Left ventricle myocardium inferior (tissue), 1 donor: Measurements from ENCODE around the gene TENM3. TPM values are rescaled to one million over a fixed set of nuclear protein-coding genes. Genes with fewer than 3 reads are reported as not detected.
A peak's percentile ranks its signal among the peaks of the same experiment; 100 is the strongest.

Experiments used
- DNase-seq: peaks from one replicate; pipeline ENCODE4 v3.0.0-alpha.2; 2020
- H3K27ac ChIP-seq: fragments of 200-600 bp; replicated peaks from 2 replicates; pipeline ENCODE4 v1.8.0; 2021
- H3K27me3 ChIP-seq: fragments of 200-600 bp; 2 replicates; pipeline ENCODE4 v1.8.0; 2021; ENCODE audit warnings: low read depth
- H3K36me3 ChIP-seq: fragments of 200-600 bp; 2 replicates; pipeline ENCODE4 v1.8.0; 2021
- H3K4me1 ChIP-seq: fragments of 200-600 bp; 2 replicates; pipeline ENCODE4 v1.8.0; 2021
- H3K4me3 ChIP-seq: fragments of 200-600 bp; 2 replicates; pipeline ENCODE4 v1.8.0; 2021; ENCODE audit warnings: mild to moderate bottlenecking, moderate library complexity
- H3K9me3 ChIP-seq: fragments of 200-600 bp; replicated peaks from 2 replicates; pipeline ENCODE4 v1.8.0; 2021
- CTCF ChIP-seq: fragments of 200-600 bp; IDR thresholded peaks from 2 replicates; pipeline ENCODE4 v1.8.0; 2021; ENCODE audit warnings: antibody characterized with exemption, mild to moderate bottlenecking, borderline replicate concordance
- intact Hi-C: fragments of 100-400 bp; cut with micrococcal nuclease; formaldehyde crosslinking; loops from one replicate; pipeline ENCODE4 v1.11.0; 2022
- total RNA-seq: library from RNA; stranded (reverse); fragmentation: NEBNext Ultra II Directional; extraction: Animal tissue kit (Norgen Biotek cat#: 25700); gene quantifications from one replicate; pipeline ENCODE4 v1.2.1, GENCODE V29; 2021
- donor health status: DM: no; HTN: yes; CAD: no; lungs with severe emphysema.

TENM3 gene
- total RNA-seq, 1 donor from 2014 or later, result 1.5 TPM

DNA sequence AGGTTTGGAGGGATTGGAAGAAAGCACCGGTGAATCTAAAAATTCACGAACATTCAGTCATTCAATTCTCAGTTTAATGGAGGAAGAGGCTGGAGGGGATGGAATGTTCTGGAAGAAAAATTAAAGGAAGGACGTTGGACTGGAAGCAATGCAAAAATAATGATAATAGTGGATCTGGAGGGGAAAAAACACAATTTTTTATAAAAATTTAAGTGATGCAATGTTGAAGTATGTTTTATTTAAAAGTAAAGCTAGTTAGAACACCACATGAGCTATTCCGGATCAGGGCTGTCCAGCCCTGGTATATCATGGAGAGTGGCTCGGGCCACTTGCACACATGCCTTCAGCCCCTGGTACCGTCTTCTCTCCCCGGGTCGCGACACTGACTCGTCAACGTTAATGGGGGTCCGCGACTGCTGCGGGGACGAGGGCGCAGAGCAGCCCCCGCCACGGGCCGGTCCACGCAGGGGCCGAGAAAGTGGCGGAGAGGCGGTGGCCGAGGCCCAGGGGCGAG is 204.6 kb downstream of the TENM3 start:
- Histone ChIP-seq H3K4me3 (peak overlapping the region; percentile 86), H3K27ac (peak overlapping the region; percentile 66), H3K27me3 (peaks cover 44% of the 10 kb centered on the region), H3K9me3 (no peaks in the 10 kb centered on the region), H3K36me3 (no peaks in the 10 kb centered on the region), H3K4me1 (peaks cover 24% of the 10 kb centered on the region)
- intact Hi-C loops, result no loop called here
- no peak for DNase-seq
- TF ChIP-seq CTCF, result no peak

DNA sequence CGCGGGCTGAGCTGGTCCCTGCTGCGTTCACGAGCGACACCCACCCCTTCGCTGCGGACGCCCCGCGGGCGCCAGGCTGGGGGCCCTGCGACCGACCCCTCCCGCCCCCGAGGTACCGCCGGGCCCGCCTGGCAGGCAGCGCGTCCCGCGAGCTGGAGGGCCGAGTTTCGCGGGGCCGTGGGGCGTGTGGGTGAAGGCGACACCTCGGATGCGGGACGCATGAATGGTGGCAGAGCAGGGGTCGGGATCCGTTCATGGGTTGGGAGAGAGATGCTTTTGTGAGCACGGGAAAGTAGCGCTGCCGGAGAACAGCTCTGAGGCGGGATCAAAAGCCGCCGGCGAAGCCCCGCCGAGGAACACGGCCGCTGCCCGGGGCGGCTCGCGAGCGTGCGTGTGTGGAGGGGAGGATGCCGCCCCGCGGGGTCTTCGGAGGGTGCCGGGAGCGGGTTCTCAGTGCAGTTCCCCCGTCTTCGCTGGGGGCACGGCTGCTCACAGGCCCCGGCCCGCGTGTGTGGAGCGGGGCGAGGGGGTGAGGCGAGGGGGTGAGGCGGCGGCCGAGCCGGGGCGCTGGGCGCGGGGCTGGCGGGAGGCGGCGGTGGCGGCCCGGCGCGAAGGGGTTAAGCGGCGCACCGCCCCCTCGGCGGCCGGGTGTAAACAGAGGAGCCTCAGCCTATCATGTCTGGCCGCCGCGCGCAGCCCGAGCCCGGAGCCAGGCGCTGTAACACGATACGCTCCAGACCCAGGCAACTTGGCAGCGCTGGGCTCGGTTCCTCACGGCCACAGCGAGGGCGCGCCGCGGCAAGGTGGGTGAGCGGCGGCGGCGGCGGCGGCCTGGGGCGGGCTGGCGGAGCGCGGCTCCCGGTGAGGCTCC is 205.3 kb downstream of the TENM3 start:
- H3K4me3 ChIP-seq, result peak overlapping the region; percentile 86
- H3K27ac ChIP-seq, result peak overlapping the region; percentile 66
- TF ChIP-seq CTCF, result no peak
- no peaks in the 10 kb centered on the region for H3K9me3 ChIP-seq
- H3K27me3 ChIP-seq, result peaks cover 44% of the 10 kb centered on the region
- peaks cover 24% of the 10 kb centered on the region for H3K4me1 ChIP-seq
- DNase-seq, result peak; percentile 92
- no peaks in the 10 kb centered on the region for H3K36me3 ChIP-seq
- intact Hi-C loops, result no loop called here

GRCh38 chr4:182449186-182449929 is 206.2 kb downstream of the TENM3 start:
- Histone ChIP-seq H3K4me3 (peak overlapping the region; percentile 86), H3K27me3 (peaks cover 44% of the 10 kb centered on the region), H3K9me3 (no peaks in the 10 kb centered on the region), H3K4me1 (peaks cover 24% of the 10 kb centered on the region), H3K36me3 (no peaks in the 10 kb centered on the region), H3K27ac (peak overlapping the region; percentile 66)
- no peak for DNase-seq
- TF ChIP-seq CTCF, result no peak
- intact Hi-C loops, result no loop called here

GRCh38 chr4:182449930-182450439 is 206.8 kb downstream of the TENM3 start:
- Histone ChIP-seq H3K4me1 (peaks cover 24% of the 10 kb centered on the region), H3K9me3 (no peaks in the 10 kb centered on the region), H3K27ac (no peak overlapping the region), H3K27me3 (peaks cover 44% of the 10 kb centered on the region), H3K36me3 (no peaks in the 10 kb centered on the region), H3K4me3 (peak overlapping the region; percentile 86)
- no peak for DNase-seq
- no peak for TF ChIP-seq CTCF
- intact Hi-C loops, result no loop called here

DNA sequence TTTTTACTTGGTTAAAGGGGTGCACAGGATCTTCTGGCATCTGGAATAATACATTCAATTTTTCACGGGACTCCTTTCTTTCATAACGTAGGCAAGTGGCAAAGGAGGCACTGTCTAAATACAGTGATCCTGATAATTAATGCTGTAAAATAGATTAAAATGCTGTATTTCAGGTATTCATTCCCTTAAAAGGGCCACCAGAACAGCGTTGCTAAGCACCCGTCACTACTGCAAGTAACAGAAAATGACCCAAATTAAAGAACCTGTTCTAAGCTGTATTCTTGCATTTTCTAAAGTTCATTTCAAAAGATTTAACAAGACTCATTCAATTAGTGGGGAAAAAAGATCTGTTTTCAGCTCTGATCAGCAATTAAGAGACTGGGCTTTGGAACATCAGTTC is 208.2 kb downstream of the TENM3 start:
- no peak overlapping the region for H3K4me3 ChIP-seq
- no peak overlapping the region for H3K27ac ChIP-seq
- DNase-seq, result no peak
- H3K36me3 ChIP-seq, result no peaks in the 10 kb centered on the region
- H3K4me1 ChIP-seq, result peaks cover 24% of the 10 kb centered on the region
- H3K9me3 ChIP-seq, result no peaks in the 10 kb centered on the region
- intact Hi-C loops, result no loop called here
- H3K27me3 ChIP-seq, result peaks cover 44% of the 10 kb centered on the region
- TF ChIP-seq CTCF, result no peak
